Left forelimb (tissue), 1 donor: ENCODE results near the gene UBE2O.

Source experiments
- DNase-seq: peaks from one replicate; pipeline ENCODE4 v3.0.0-alpha.2; 2018; ENCODE audit warnings: low spot score

UBE2O gene

GRCh38 chr17:76467366-76467765 lies 14.4 kb upstream of the UBE2O start, which contains the start of gene AANAT:
Gene AANAT, plus strand, starts transcription at chr17:76467603. Its CDS starts 1,144 bp downstream, at chr17:76468747.
- DNase-seq = no peak

GRCh38 chr17:76466775-76467130 lies 13.8 kb upstream of the UBE2O start:
- DNase-seq = no peak

GRCh38 chr17:76462556-76463290 lies 9.8 kb upstream of the UBE2O start:
- DNase-seq = no peak

GRCh38 chr17:76461765-76462555 lies 9.0 kb upstream of the UBE2O start:
- DNase-seq = no peak

- DNase-seq = no peak
These were observed 6.7 kb upstream of the UBE2O start for GRCh38 chr17:76459674-76460073.

GRCh38 chr17:76458580-76459490 lies 5.9 kb upstream of the UBE2O start:
- DNase-seq = no peak

- DNase-seq = no peak
These were observed 435 bp upstream of the UBE2O start for GRCh38 chr17:76453431-76453743.

GRCh38 chr17:76452127-76452659 lies 759 bp downstream of the UBE2O start:
- no peak for DNase-seq

- no peak for DNase-seq
These were observed 1.4 kb downstream of the UBE2O start for GRCh38 chr17:76451506-76451905.

- DNase-seq = no peak
These were observed 3.8 kb downstream of the UBE2O start for GRCh38 chr17:76449126-76449525.

- DNase-seq = no peak
These were observed 4.9 kb downstream of the UBE2O start for GRCh38 chr17:76447931-76448652.

- no peak for DNase-seq
These were observed 6.3 kb downstream of the UBE2O start for GRCh38 chr17:76446449-76447231.

- DNase-seq = no peak
These were observed 7.1 kb downstream of the UBE2O start for GRCh38 chr17:76445697-76446448.

- no peak for DNase-seq
These were observed 8.2 kb downstream of the UBE2O start for GRCh38 chr17:76444518-76445311.

GRCh38 chr17:76442341-76443338 lies 10.3 kb downstream of the UBE2O start:
- DNase-seq = no peak

GRCh38 chr17:76441686-76442340 lies 11.1 kb downstream of the UBE2O start:
- DNase-seq = no peak

- no peak for DNase-seq
These were observed 12.1 kb downstream of the UBE2O start for GRCh38 chr17:76440751-76441362.
